SK-N-SH (cell line): ENCODE measurements around the gene C5orf63. TPM values are rescaled to one million over a fixed set of nuclear protein-coding genes. Genes with fewer than 3 reads are reported as not detected.

Experiments
- CTCF ChIA-PET: fragments of 300-600, 350-600 bp; formaldehyde crosslinking; extraction: SDS; loops from one replicate; lab custom pipeline; 2021; lab: Yijun Ruan, JAX
- POLR2A ChIA-PET: fragments of 350-600 bp; sonication (Branson Sonifier 250); formaldehyde crosslinking; extraction: SDS; loops from one replicate; lab custom pipeline; 2020; ENCODE audit warnings: antibody characterized with exemption, inconsistent platforms; lab: Yijun Ruan, JAX
- DNase-seq: peaks from one replicate; pipeline ENCODE4 v3.0.0; 2012
- H2AFZ ChIP-seq: fragments of 200-600 bp; sonication (generic); 2 replicates; pipeline ENCODE4 v1.8.1; 2016; ENCODE audit warnings: antibody characterized with exemption, mild to moderate bottlenecking, low read depth
- H3F3A ChIP-seq: fragments of 200-600 bp; sonication (generic); replicated peaks from 2 replicates; pipeline ENCODE3; 2016; ENCODE audit warnings: antibody characterized with exemption, mild to moderate bottlenecking; ENCODE audit not compliant: insufficient read depth
- H3K27ac ChIP-seq, 2 experiments: fragments of 200-500 bp in 1 of 2; fragments of 200-600 bp in 1 of 2; sonication (Bioruptor generic) in 1 of 2; sonication (generic), shearing (Covaris generic) in 1 of 2; 2 replicates each; pipeline versions ENCODE4 v1.5.1 to v1.6.1; 2014 to 2016; ENCODE audit warnings: low read depth in 2 of 2, inconsistent platforms in 1 of 2, low read length in 1 of 2, mild to moderate bottlenecking in 1 of 2, mixed read lengths in 1 of 2
- H3K27me3 ChIP-seq: fragments of 200-600 bp; sonication (generic), shearing (Covaris generic); 2 replicates; pipeline ENCODE4 v1.6.1; 2016; ENCODE audit warnings: mixed run types; ENCODE audit not compliant: insufficient read depth
- H3K36me3 ChIP-seq, 2 experiments: fragments of 200-500 bp in 1 of 2; fragments of 200-600 bp in 1 of 2; sonication (Bioruptor generic) in 1 of 2; sonication (generic) in 1 of 2; replicated peaks in 1 of 2; 2 replicates each; pipeline versions ENCODE3 to v1.5.1; 2014 to 2016; ENCODE audit warnings: low read length in 1 of 2, mild to moderate bottlenecking in 1 of 2; ENCODE audit not compliant: insufficient read depth in 2 of 2, control insufficient read depth in 1 of 2
- H3K4me1 ChIP-seq, 2 experiments: fragments of 200-500 bp in 1 of 2; fragments of 200-600 bp in 1 of 2; sonication (Bioruptor generic) in 1 of 2; sonication (generic), shearing (Covaris generic) in 1 of 2; 2 replicates each; pipeline versions ENCODE4 v1.5.1 to v1.6.1; 2014 to 2016; ENCODE audit warnings: low read depth in 1 of 2, low read length in 1 of 2, mixed run types in 1 of 2; ENCODE audit not compliant: insufficient read depth in 2 of 2, control insufficient read depth in 1 of 2
- H3K4me2 ChIP-seq: fragments of 200-600 bp; sonication (generic), shearing (Covaris generic); 2 replicates; pipeline ENCODE4 v1.6.1; 2017; ENCODE audit warnings: mixed run types
- H3K4me3 ChIP-seq, 2 experiments: fragments of 200-500 bp in 1 of 2; fragments of 200-600 bp in 1 of 2; sonication (Bioruptor generic) in 1 of 2; sonication (generic), shearing (Covaris generic) in 1 of 2; 2 replicates each; pipeline versions ENCODE4 v1.5.1 to v1.8.1; 2014 to 2016; ENCODE audit warnings: low read depth in 2 of 2, inconsistent platforms in 1 of 2, low read length in 1 of 2, mild to moderate bottlenecking in 1 of 2, mixed read lengths in 1 of 2, moderate library complexity in 1 of 2
- H3K79me2 ChIP-seq: fragments of 200-600 bp; sonication (generic); 2 replicates; pipeline ENCODE4 v1.8.1; 2017; ENCODE audit warnings: mild to moderate bottlenecking; ENCODE audit not compliant: insufficient read depth
- H3K9ac ChIP-seq: fragments of 200-600 bp; sonication (generic); 2 replicates; pipeline ENCODE4 v1.6.1; 2017; ENCODE audit warnings: mixed run types
- H3K9me2 ChIP-seq: fragments of 200-600 bp; sonication (generic); 2 replicates; pipeline ENCODE4 v1.6.1; 2017; ENCODE audit warnings: mixed run types
- H3K9me3 ChIP-seq: fragments of 200-600 bp; sonication (generic); 2 replicates; pipeline ENCODE4 v1.6.1; 2017; ENCODE audit warnings: mixed run types, mild to moderate bottlenecking, moderate library complexity
- H4K20me1 ChIP-seq: fragments of 200-600 bp; sonication (generic); 2 replicates; pipeline ENCODE4 v1.6.1; 2017; ENCODE audit warnings: mild to moderate bottlenecking, mixed run types; ENCODE audit not compliant: insufficient read depth
- FOSL2 ChIP-seq: IDR thresholded peaks from 2 replicates; pipeline ENCODE4 v1.4.0; 2012; ENCODE audit warnings: low read depth, mild to moderate bottlenecking, moderate library complexity, borderline replicate concordance
- FOXJ3 ChIP-seq: sonication (generic); formaldehyde crosslinking; IDR thresholded peaks from 2 replicates; pipeline ENCODE4 v1.5.1; 2020; ENCODE audit warnings: mild to moderate bottlenecking, missing genetic modification reagents
- GABPA ChIP-seq: IDR thresholded peaks from 2 replicates; pipeline ENCODE4 v1.4.0; 2012; ENCODE audit warnings: low read depth, mild to moderate bottlenecking
- JUND ChIP-seq: IDR thresholded peaks from 2 replicates; pipeline ENCODE4 v1.4.0; 2012
- MXI1 ChIP-seq: IDR thresholded peaks from 2 replicates; pipeline ENCODE4 v1.6.1; 2012; ENCODE audit warnings: mild to moderate bottlenecking, low read depth, low read length, improper control_type of control experiment
- NRF1 ChIP-seq: IDR thresholded peaks from 2 replicates; pipeline ENCODE4 v1.6.1; 2012; ENCODE audit warnings: low read depth, mild to moderate bottlenecking, low read length
- PBX3 ChIP-seq: IDR thresholded peaks from 2 replicates; pipeline ENCODE4; 2012
- POLR2AphosphoS5 ChIP-seq: IDR thresholded peaks from 2 replicates; pipeline ENCODE4 v1.6.1; 2012; ENCODE audit warnings: low read depth, low read length
- RCOR1 ChIP-seq: fragments of 150-350 bp; IDR thresholded peaks from 2 replicates; pipeline ENCODE4 v1.6.1; 2017; ENCODE audit warnings: antibody characterized with exemption, low read length
- SMC3 ChIP-seq: IDR thresholded peaks from 2 replicates; pipeline ENCODE4 v1.6.1; 2012; ENCODE audit warnings: low read depth, low read length, improper control_type of control experiment
- TAF1 ChIP-seq: IDR thresholded peaks from 2 replicates; pipeline ENCODE4 v1.6.1; 2012; ENCODE audit warnings: low read depth, mild to moderate bottlenecking, low read length, moderate library complexity, borderline replicate concordance
- YY1 ChIP-seq: IDR thresholded peaks from 2 replicates; pipeline ENCODE4 v1.4.0; 2012; ENCODE audit warnings: low read depth, mild to moderate bottlenecking
- ZBTB33 ChIP-seq: IDR thresholded peaks from 2 replicates; pipeline ENCODE4 v1.4.0; 2012; ENCODE audit warnings: low read depth, borderline replicate concordance
- WGBS: methylation state at CpG from one replicate; pipeline ENCODE4 v1.1.6; 2017; ENCODE audit warnings: low lambda C conversion rate; 5-methylcytosine and 5-hydroxymethylcytosine counted together
- polyA plus RNA-seq, 3 experiments: library from polyadenylated mRNA; depleted of rRNA; stranded (reverse); fragments of >200 nt; gene quantifications; 2 replicates each; pipeline ENCODE4 v1.2.3, GENCODE V29; 2012
- TF ChIP-seq, protein P1 (sequence below): fragments of 200-600 bp; sonication (generic); IDR thresholded peaks from 2 replicates; pipeline ENCODE4 v1.6.1; 2017; ENCODE audit warnings: antibody characterized with exemption, mild to moderate bottlenecking, moderate library complexity
- TF ChIP-seq, protein P2 (sequence below): IDR thresholded peaks from 2 replicates; pipeline ENCODE4 v1.6.1; 2012; ENCODE audit warnings: mild to moderate bottlenecking, low read depth, low read length, moderate library complexity
- TF ChIP-seq, protein P3 (sequence below): IDR thresholded peaks from 2 replicates; pipeline ENCODE4 v1.4.0; 2012; ENCODE audit warnings: low read depth

The C5orf63 gene
- polyA plus RNA-seq, 1 of the 3 experiments (the other 2 are of a cell fraction): 3.6 TPM

GRCh38 chr5:127096328-127096993 is 23.2 kb upstream of the C5orf63 start:
- Histone ChIP-seq H3F3A (peaks cover 3% of the 10 kb centered on the region), H3K9me3 (no peaks in the 10 kb centered on the region), H3K4me2 (no peak overlapping the region), H2AFZ (no peak overlapping the region), H3K9me2 (no peaks in the 10 kb centered on the region), H4K20me1 (no peaks in the 10 kb centered on the region), H3K79me2 (no peaks in the 10 kb centered on the region), H3K4me3 (no peak overlapping the region), H3K36me3 (no peaks in the 10 kb centered on the region), H3K9ac (no peak overlapping the region), H3K27me3 (no peaks in the 10 kb centered on the region), H3K27ac (no peak overlapping the region), H3K4me1 (peaks cover 0 to 16% of the 10 kb centered on the region in 2 experiments; a peak in 2 of 4 replicates)
- ChIA-PET CTCF (no interaction called here), POLR2A (no interaction called here)
- no peak for DNase-seq
- TF ChIP-seq FOXJ3 (CRISPR knock-in tag) (no peak), JUND (no peak), NRF1 (no peak), PBX3 (no peak), FOSL2 (no peak)
- TF ChIP-seq, protein P1, sequence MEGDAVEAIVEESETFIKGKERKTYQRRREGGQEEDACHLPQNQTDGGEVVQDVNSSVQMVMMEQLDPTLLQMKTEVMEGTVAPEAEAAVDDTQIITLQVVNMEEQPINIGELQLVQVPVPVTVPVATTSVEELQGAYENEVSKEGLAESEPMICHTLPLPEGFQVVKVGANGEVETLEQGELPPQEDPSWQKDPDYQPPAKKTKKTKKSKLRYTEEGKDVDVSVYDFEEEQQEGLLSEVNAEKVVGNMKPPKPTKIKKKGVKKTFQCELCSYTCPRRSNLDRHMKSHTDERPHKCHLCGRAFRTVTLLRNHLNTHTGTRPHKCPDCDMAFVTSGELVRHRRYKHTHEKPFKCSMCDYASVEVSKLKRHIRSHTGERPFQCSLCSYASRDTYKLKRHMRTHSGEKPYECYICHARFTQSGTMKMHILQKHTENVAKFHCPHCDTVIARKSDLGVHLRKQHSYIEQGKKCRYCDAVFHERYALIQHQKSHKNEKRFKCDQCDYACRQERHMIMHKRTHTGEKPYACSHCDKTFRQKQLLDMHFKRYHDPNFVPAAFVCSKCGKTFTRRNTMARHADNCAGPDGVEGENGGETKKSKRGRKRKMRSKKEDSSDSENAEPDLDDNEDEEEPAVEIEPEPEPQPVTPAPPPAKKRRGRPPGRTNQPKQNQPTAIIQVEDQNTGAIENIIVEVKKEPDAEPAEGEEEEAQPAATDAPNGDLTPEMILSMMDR: no peak
- WGBS: 72% methylated on average over 9 of the region's 9 CpGs

GRCh38 chr5:127094161-127094814 is 21.0 kb upstream of the C5orf63 start:
- no peaks in the 10 kb centered on the region for H3K9me3 ChIP-seq
- H4K20me1 ChIP-seq: no peaks in the 10 kb centered on the region
- DNase-seq: no peak
- no peak overlapping the region for H3K27ac ChIP-seq
- CTCF ChIA-PET: no interaction called here
- peaks cover 0 to 16% of the 10 kb centered on the region in 2 experiments; a peak in 2 of 4 replicates for H3K4me1 ChIP-seq
- WGBS: 94% methylated on average over 2 of the region's 2 CpGs
- H3K4me3 ChIP-seq: no peak overlapping the region
- H3F3A ChIP-seq: peaks cover 3% of the 10 kb centered on the region
- no peak overlapping the region for H3K9ac ChIP-seq
- no peaks in the 10 kb centered on the region for H3K79me2 ChIP-seq
- no peaks in the 10 kb centered on the region for H3K9me2 ChIP-seq
- TF ChIP-seq NRF1 (no peak), PBX3 (no peak), MXI1 (no peak), GABPA (no peak), YY1 (no peak), ZBTB33 (no peak), TAF1 (no peak), RCOR1 (no peak), SMC3 (no peak), POLR2AphosphoS5 (no peak)
- TF ChIP-seq, protein P2, sequence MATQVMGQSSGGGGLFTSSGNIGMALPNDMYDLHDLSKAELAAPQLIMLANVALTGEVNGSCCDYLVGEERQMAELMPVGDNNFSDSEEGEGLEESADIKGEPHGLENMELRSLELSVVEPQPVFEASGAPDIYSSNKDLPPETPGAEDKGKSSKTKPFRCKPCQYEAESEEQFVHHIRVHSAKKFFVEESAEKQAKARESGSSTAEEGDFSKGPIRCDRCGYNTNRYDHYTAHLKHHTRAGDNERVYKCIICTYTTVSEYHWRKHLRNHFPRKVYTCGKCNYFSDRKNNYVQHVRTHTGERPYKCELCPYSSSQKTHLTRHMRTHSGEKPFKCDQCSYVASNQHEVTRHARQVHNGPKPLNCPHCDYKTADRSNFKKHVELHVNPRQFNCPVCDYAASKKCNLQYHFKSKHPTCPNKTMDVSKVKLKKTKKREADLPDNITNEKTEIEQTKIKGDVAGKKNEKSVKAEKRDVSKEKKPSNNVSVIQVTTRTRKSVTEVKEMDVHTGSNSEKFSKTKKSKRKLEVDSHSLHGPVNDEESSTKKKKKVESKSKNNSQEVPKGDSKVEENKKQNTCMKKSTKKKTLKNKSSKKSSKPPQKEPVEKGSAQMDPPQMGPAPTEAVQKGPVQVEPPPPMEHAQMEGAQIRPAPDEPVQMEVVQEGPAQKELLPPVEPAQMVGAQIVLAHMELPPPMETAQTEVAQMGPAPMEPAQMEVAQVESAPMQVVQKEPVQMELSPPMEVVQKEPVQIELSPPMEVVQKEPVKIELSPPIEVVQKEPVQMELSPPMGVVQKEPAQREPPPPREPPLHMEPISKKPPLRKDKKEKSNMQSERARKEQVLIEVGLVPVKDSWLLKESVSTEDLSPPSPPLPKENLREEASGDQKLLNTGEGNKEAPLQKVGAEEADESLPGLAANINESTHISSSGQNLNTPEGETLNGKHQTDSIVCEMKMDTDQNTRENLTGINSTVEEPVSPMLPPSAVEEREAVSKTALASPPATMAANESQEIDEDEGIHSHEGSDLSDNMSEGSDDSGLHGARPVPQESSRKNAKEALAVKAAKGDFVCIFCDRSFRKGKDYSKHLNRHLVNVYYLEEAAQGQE: no peak
- TF ChIP-seq, protein P3, sequence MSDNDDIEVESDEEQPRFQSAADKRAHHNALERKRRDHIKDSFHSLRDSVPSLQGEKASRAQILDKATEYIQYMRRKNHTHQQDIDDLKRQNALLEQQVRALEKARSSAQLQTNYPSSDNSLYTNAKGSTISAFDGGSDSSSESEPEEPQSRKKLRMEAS: no peak
- TF ChIP-seq, all 33 proteins: peak for 0
- Histone ChIP-seq H3K36me3 (no peaks in the 10 kb centered on the region), H3K27me3 (no peaks in the 10 kb centered on the region), H2AFZ (no peak overlapping the region), H3K4me2 (no peak overlapping the region)
- POLR2A ChIA-PET: no interaction called here
